Muscle layer of duodenum (tissue), 2 donors: Measurements from ENCODE around the gene SPAG16.
"Not testable (repeated sequence)": the region's sequence is repeated elsewhere in the genome, so short reads cannot be mapped to it uniquely, and the experiment has no call there.

ENCODE experiments used
- H3K27ac ChIP-seq: one replicate; pipeline ENCODE4 v1.7.0; 2013; ENCODE audit warnings: mild to moderate bottlenecking, low read length
- H3K27me3 ChIP-seq: one replicate; pipeline ENCODE4 v1.7.0; 2013; ENCODE audit warnings: low read depth, mild to moderate bottlenecking, control low read depth, low read length
- H3K36me3 ChIP-seq, 2 donors: one replicate each; pipeline ENCODE4 v1.7.0; 2013; ENCODE audit warnings: low read length in 2 of 2, control low read depth in 1 of 2, mild to moderate bottlenecking in 1 of 2; ENCODE audit not compliant: insufficient read depth in 2 of 2, control insufficient read depth in 1 of 2
- H3K4me1 ChIP-seq, 2 donors: one replicate each; pipeline ENCODE4 v1.7.0; 2013; ENCODE audit warnings: low read length in 2 of 2, mild to moderate bottlenecking in 2 of 2, control low read depth in 1 of 2, moderate library complexity in 1 of 2; ENCODE audit not compliant: insufficient read depth in 2 of 2, control insufficient read depth in 1 of 2
- H3K4me3 ChIP-seq, 2 donors: one replicate each; pipeline ENCODE4 v1.7.0; 2013; ENCODE audit warnings: low read length in 2 of 2, low read depth in 1 of 2, mild to moderate bottlenecking in 1 of 2
- H3K9me3 ChIP-seq, 2 donors: one replicate each; pipeline ENCODE4 v1.7.0; 2013; ENCODE audit warnings: low read length in 2 of 2, control low read depth in 1 of 2, mild to moderate bottlenecking in 1 of 2; ENCODE audit not compliant: control insufficient read depth in 1 of 2
- donor health status: healthy.

The SPAG16 gene

DNA sequence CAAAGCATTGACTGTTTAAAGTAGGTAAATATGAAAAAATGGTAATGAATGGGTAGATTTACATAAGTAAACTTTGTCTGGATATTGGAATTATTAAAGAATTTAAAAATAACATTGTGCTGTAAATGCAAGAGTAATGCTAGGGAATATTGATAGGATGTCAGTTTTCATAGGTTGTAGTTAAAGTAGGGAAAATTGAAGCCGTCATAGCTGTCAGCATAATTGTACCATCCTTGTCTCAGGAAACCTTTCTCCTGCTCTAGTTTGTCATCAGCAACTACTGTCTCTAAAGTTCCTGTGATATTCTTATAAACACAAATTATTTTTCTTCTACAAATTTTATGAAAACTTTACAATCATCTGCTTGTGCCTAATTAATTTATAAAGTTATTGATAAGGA is 10.1 kb upstream of the SPAG16 start:
- H3K27ac ChIP-seq = no peak overlapping the region
- H3K4me3 ChIP-seq = no peak overlapping the region

DNA sequence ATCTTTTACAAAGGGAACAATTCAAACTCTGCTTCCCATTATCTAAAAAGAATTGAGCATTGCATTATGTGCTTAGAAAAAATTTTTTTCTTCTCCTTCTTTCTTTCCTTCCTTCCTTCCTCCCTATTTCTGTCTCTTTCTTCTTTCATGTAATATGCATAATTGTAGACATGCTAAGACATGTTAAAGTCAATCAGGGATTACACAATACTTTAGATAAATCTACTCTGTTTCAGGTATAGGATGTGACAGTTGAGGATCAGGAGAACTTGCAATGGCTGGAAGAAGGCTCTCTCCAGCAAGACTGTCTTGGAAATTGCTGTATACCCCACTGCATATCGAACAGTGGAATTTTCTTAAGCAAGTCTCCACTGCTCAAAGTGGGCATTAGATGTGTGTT is 9.0 kb upstream of the SPAG16 start:
- H3K4me3 ChIP-seq = no peak overlapping the region
- no peaks in the 10 kb centered on the region for H3K4me1 ChIP-seq
- no peaks in the 10 kb centered on the region for H3K27me3 ChIP-seq
- H3K36me3 ChIP-seq = no peaks in the 10 kb centered on the region
- peaks cover 0 to 4% of the 10 kb centered on the region in 2 donors for H3K9me3 ChIP-seq
- H3K27ac ChIP-seq = no peak overlapping the region

More for the DNA sequence above, 10.1 kb upstream of the SPAG16 start:
- H3K27me3 ChIP-seq = no peaks in the 10 kb centered on the region
- H3K9me3 ChIP-seq = peaks cover 0 to 4% of the 10 kb centered on the region in 2 donors
- H3K36me3 ChIP-seq = no peaks in the 10 kb centered on the region
- H3K4me1 ChIP-seq = no peaks in the 10 kb centered on the region

DNA sequence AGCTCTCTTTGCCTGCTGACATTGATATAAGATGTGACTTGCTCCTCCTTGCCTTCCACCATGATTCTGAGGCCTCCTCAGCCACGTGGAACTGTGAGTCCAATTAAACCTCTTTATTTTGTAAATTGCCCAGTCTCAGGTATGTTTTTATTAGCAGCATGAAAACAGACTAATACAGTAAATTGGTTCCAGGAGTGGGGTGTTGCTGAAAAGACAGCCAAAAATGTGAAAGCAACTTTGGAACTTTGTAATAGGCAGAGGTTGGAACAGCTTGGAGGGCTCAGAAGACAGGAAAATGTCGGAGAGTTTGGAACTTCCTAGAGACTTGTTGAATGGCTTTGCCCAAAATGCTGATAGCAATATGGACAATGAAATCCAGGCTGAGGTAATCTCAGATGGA is 7.1 kb upstream of the SPAG16 start:
- not testable (repeated sequence) for H3K4me1 ChIP-seq, H3K36me3 ChIP-seq, H3K9me3 ChIP-seq, H3K27ac ChIP-seq, H3K27me3 ChIP-seq, H3K4me3 ChIP-seq

DNA sequence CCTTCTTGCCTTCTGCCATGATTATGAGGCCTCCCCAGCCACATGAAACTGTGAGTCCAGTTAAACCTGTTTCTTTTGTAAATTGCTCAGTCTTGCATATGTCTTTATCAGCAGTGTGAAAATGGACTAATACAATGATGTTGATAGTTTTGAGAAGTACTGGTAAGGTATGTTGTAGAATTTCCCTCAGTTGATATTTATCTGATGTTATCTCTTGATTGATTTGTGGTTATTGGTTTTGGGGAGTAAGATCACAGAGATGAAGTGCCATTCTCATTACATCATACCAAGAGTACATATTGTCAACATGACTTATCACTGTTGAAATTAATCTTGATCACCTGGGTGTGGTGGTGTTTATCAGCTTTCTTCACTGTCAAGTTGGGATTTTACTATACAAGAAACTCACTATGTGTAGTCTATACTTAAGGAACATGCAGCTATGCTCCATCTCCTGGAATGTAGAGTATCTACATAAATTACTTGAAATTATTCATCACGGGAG is 5.1 kb upstream of the SPAG16 start:
- Histone ChIP-seq H3K36me3 (no peaks in the 10 kb centered on the region), H3K4me1 (peaks cover 0 to 6% of the 10 kb centered on the region in 2 donors)

DNA sequence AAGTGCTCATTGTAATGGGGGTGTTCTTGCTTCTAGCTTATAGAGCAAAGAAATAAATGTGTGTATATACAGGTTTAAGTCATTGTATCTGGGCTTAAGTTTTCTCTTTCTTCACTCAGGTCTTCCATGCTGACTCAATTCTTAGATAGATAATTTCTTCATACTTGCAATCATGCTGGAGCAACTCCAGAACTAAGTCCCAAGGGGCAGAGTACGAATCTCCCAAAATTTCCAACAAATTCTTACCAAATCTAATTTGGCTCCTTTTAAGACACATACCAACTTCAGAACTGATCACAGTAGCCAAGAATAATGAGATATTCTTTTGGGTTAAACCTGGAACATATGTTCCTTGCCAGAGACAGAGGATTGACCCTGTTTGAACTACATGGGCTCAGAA is 4.3 kb upstream of the SPAG16 start:
- no peaks in the 10 kb centered on the region for H3K27me3 ChIP-seq

More for the DNA sequence above, 5.1 kb upstream of the SPAG16 start:
- Histone ChIP-seq H3K27me3 (no peaks in the 10 kb centered on the region), H3K4me3 (no peak overlapping the region), H3K9me3 (peaks cover 0 to 4% of the 10 kb centered on the region in 2 donors), H3K27ac (no peak overlapping the region)

DNA sequence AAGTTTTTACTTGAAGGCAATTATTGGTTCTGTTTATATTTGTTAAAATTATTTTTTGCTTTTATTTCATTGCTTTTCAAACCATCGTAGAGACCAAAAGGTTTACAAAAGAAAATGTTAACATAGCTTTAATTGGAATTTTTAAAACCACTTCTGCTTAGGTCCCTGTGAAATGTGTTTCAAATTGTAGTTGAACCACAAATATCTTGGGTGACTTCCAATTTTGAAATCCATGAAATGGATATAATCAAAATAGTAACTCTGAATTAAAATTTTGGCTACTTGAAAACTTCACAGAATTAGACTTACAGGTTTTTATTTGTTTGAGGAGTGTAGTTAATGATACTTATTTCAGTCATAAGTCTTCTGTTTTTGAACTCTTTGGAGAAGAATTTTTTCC is 3.1 kb upstream of the SPAG16 start:
- Histone ChIP-seq H3K36me3 (no peaks in the 10 kb centered on the region), H3K27me3 (no peaks in the 10 kb centered on the region), H3K27ac (no peak overlapping the region), H3K9me3 (peaks cover 0 to 4% of the 10 kb centered on the region in 2 donors), H3K4me3 (no peak overlapping the region), H3K4me1 (peaks cover 0 to 15% of the 10 kb centered on the region in 2 donors)

More for the DNA sequence above, 4.3 kb upstream of the SPAG16 start:
- H3K9me3 ChIP-seq = peaks cover 0 to 4% of the 10 kb centered on the region in 2 donors
- no peak overlapping the region for H3K27ac ChIP-seq
- H3K4me3 ChIP-seq = no peak overlapping the region
- H3K36me3 ChIP-seq = no peaks in the 10 kb centered on the region
- peaks cover 0 to 7% of the 10 kb centered on the region in 2 donors for H3K4me1 ChIP-seq

DNA sequence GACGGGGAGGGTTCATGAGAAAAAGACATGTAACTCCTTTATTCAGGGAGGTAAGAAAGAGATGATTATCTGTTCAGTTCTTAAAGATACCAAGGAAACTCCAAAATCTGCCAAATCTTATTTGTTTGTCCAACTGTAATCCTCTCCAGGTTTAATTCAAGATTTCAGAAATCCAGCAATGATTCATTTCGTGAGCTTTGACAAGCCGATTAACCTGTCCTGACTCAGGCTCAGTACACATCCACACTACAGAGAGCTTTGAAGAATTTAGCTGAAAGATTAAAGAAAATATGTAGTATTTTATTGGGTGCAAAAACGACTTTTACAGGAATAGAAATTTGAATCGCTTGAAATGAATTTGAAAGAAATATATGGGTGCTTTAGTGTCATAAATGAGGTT is 1.1 kb downstream of the SPAG16 start:
- Histone ChIP-seq H3K36me3 (no peaks in the 10 kb centered on the region), H3K4me3 (no peak overlapping the region), H3K4me1 (peaks cover 0 to 15% of the 10 kb centered on the region in 2 donors), H3K27me3 (no peaks in the 10 kb centered on the region), H3K9me3 (no peaks in the 10 kb centered on the region), H3K27ac (no peak overlapping the region)

DNA sequence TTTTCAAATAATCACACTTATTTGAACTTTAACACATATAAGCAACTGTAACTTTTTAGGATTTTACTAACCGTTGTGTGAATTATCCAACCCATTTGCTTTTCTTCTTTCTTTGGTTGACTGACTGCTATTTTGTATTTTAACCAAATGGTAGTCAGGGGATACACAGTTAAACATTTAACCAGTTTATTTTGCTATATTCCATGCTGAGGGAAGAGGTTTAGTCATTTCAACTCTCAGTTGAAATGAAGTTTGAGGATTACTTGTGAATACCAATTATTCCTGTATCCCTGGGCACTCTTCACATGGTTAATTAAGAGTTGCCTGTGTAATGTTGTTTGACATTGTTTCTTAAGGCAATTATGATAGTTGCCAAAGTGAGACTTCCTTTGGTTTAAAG is 1.9 kb downstream of the SPAG16 start:
- Histone ChIP-seq H3K27me3 (no peaks in the 10 kb centered on the region), H3K9me3 (no peaks in the 10 kb centered on the region), H3K4me3 (no peak overlapping the region), H3K4me1 (peaks cover 0 to 15% of the 10 kb centered on the region in 2 donors), H3K27ac (no peak overlapping the region), H3K36me3 (no peaks in the 10 kb centered on the region)

DNA sequence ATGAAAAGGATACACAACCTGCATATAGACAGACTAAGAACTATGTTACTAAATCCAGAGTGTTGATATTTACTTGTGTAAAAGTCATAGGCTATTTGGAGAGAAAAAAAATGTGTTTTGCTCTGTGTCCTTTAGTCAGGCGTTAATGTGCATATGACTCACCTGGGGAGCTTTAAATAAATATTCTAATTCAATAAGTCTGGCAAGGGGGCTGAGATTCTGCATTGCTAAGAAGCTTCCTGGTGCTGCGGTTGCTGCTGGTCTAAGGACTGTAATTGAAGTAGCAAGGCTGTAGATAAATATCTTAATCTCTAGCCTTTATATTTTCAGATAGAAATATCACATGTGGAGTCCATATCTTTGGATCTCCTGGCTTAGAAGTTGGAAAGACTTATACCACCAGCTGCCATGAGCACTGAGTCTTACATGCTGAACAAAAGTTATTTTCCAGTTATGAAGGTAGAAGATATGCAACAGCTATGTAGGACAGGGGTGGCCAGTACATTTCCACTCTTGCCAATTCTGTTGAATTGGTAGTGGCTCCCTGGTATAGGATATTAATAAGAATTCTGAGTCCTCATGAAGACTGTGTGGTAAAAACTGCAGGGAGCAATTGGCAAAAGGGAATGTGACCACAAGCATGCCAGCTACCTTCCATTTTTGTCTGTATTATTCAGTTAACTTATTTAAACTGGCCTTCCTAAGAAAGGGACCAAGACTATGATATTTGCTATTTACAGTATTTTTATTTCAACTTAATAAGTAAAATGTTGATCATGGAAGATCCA is 4.8 kb downstream of the SPAG16 start:
- Histone ChIP-seq H3K27ac (no peak overlapping the region), H3K9me3 (no peaks in the 10 kb centered on the region), H3K4me3 (no peak overlapping the region), H3K4me1 (peaks cover 0 to 9% of the 10 kb centered on the region in 2 donors), H3K27me3 (no peaks in the 10 kb centered on the region), H3K36me3 (no peaks in the 10 kb centered on the region)

DNA sequence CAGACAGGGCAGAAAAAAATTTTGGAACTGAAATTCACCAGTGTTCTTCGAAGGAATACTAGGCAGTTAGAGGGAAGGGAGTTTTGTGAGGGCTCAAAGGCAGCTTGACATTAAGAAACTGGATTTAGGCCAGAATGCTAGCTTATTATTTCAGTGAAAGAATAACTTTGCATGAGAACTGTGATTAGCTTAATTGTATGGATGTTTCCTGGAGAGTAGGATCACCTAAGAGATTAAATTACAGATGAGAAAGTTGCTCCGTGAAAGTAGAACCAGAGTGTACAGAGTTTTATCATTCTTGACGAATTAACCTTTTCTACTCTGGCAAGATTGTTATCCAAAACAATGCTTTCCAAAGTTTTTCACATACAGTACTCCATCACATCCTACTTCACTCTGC is 6.2 kb downstream of the SPAG16 start:
- Histone ChIP-seq H3K27ac (no peak overlapping the region), H3K27me3 (no peaks in the 10 kb centered on the region), H3K4me1 (peaks cover 0 to 3% of the 10 kb centered on the region in 2 donors), H3K4me3 (no peak overlapping the region), H3K9me3 (no peaks in the 10 kb centered on the region), H3K36me3 (no peaks in the 10 kb centered on the region)

DNA sequence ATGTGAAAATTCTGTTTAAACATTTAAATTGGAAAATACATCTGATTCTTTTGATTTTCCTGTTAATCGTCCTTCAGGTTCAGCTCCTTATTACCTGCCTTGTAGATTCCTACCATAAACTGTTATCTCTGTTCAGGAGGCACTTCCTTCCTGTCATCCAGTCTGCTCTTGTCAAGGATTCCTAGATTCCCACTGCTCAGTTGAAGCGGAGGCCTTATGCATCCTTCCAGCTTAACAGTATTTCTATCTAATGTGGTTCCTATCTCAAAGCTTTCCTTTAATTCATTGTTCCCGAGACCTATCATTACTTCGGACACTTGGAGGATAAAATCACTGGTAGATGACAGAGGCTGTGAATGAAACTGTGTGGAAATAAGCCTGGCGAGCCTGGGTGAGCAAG is 12.0 kb downstream of the SPAG16 start:
- no peaks in the 10 kb centered on the region for H3K4me1 ChIP-seq
- H3K27me3 ChIP-seq = no peaks in the 10 kb centered on the region
- H3K4me3 ChIP-seq = no peak overlapping the region
- no peak overlapping the region for H3K27ac ChIP-seq
- H3K36me3 ChIP-seq = peaks cover 7 to 9% of the 10 kb centered on the region in 2 donors
- H3K9me3 ChIP-seq = no peaks in the 10 kb centered on the region
